Hepatic stellate cell (primary cell): ENCODE data around the gene TIMM10B.
A peak's percentile ranks its signal among the peaks of the same experiment; 100 is the strongest.

Experiments
- DNase-seq: peaks from one replicate; pipeline ENCODE4 v3.0.0; 2011; ENCODE audit warnings: low spot score

TIMM10B gene, protein sequence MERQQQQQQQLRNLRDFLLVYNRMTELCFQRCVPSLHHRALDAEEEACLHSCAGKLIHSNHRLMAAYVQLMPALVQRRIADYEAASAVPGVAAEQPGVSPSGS

DNA sequence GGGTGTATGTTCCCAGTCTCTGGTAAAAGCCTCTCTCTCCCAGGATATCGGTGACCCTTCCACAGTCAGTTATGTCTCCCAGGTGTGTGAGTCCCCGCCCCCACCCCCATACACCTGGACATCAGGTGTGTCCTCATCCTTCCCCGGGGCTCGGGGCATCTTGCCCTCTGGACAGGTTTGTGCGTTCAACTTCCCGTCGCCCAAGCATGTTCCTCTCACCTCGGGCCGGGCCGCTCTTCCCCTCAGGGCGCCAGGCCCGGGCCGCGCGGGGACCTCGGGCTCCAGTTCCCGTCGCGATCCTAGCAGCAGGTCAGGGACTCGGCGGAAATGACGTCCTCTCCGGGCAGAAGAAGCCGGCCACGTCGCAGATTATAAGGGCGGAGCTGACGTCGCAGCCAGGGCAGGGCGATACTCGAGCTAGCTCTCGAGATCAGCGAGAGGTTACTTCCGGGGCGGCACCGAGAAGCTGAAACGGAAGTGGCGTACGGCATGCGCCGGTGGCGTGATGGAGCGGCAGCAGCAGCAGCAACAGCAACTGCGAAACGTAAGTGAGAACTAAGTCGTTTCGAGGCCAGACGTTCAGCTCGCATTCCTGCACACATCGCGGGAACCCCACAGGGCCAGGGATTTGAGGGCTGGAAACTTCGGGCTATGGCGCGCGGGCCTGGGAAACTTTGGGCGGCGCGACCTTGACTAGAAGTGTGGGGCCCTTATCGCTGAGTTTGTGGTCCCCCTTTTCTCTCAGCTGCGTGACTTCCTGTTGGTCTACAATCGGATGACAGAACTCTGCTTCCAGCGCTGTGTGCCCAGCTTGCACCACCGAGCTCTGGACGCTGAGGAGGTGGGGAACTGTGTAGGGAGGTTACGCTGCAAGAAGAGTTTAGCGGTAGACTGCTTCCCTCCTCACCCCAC lies at the start of gene TIMM10B, which contains the start of gene ARFIP2:
TIMM10B (plus strand) TSS at position 490 of the 912 bp plus-strand sequence; CDS start at position 506, 16 bp downstream.
ARFIP2 (minus strand) TSS at position 320 of the 912 bp plus-strand sequence. CDS start 910 bp downstream, outside the sequence.
- DNase-seq: peak; percentile 99

GRCh38 chr11:6431861-6432260 lies 49.4 kb upstream of the TIMM10B start:
- DNase-seq: peak; percentile 71

DNA sequence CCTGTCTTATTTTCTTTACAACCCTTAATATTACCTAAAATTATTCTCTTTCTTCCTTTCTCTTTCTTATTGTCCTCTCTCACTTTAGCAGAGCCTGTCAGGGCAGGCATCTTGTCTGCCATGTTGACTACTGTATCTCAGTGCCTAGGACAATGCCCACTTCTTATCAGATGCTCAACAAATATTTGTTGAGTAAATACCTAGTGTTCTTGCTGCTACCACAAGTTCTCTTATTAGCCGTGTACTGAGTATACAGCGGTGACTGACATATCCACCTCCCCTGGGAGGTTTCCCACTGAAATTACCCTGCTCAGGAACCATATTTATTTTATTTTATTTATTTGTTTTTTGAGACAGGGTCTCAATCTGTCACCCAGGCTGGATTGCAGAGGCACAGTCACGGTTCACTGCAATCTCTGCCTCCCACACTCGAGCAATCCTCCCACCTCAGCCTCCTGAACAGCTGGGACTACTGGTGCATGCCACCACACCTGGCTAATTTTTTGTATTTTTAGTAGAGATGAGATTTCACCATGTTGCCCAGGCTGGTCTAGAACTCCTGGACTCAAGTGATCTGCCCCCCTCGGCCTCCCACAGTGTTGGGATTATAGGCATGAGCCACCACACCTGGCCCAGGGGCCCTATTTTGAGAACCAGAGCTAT lies 47.2 kb upstream of the TIMM10B start:
- no peak for DNase-seq

DNA sequence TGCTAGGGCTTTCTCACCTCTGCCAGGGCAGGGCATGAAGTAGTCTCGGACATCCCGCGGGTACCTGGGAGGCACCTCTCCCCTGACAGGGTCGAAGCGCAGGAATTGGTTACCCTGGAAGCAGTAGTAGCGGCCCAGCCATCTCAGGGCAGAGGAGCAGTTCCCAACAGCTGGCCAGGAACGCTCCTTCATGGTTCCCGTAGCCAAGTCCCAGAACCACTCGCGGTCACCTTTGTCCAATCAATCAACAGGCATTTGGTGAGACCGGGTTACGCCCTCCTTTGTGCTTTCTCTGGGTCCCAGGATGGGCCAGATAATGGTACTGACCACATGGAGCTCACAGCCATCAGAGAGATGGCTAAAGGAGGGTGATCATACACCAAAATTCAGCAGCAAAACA lies 43.9 kb upstream of the TIMM10B start:
- DNase-seq: no peak

GRCh38 chr11:6437993-6438392 lies 43.3 kb upstream of the TIMM10B start:
- DNase-seq: no peak

DNA sequence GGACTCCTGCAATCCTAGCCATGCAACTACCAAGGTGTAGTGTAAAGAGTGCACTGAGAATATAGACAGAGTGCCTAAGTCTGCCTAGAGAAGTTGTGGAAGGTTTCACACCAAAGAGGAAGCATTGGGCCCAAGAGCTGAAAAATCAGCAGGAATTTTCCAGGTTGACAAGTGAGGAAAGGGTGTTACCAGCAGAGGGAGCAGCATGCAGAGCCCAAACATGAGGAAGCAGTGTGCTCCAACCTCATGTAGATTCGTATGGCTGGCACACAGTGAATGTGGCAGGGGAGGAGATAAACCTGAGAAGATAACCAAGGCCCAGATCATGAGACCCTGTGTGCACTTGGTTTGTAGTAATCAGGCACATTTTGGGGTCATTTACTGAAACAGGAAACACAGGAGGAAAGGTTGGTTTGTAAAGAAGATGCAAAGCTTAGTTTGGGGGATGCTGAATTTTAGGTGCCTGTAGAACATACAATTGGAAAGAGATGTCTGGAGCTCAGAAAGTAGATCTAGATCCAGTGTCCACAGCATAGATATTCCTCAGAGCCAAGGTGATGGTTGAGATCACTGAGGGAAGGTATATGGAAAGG lies 42.2 kb upstream of the TIMM10B start:
- peak; percentile 49 for DNase-seq

DNA sequence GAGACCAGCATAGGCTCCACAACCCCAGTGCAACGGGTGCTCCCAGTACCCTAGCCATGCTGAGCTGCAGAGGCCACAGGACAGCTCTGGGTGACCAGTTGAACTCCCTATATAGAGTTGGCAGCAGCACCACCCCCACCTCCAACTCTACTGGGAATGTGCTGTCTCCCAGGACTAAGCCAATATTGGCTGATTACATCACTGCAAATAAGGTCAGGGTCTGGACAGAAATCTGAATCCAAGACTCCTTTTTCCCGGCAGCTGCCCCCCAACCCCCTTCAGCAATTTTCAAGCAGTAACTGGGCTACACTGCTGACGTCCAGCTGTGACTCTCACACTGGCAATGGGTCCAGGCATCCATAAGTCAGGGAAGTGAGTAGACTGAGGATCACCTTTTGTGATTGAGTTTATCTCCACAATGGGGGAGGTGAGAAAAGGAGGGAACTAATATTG lies 40.4 kb upstream of the TIMM10B start, which contains the start of gene HPX:
HPX (minus strand) TSS at position 82 of the 453 bp plus-strand sequence; CDS start at position 58, 24 bp downstream.
- no peak for DNase-seq

DNA sequence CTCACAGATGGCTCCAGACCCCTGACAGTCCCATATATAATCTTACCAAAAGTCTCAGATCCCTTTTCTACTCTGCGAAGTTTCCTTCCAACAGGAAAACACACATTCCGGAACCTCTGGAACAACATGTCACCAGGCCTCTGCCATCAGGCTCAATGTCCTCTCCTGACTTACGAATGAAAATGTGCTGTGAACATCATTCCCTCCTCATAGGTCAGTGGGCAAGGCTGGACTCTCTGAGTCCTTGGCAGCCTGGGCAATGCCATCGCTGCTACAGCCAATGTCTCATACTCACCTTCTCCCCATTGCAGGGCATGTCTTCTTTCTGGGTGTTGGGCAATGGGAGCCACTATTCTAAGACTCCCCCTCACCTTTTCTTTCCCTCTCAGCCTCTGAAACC lies 38.9 kb upstream of the TIMM10B start:
- no peak for DNase-seq

- peak; percentile 77 for DNase-seq
Measured at GRCh38 chr11:6443269-6444003, 37.9 kb upstream of the TIMM10B start.

GRCh38 chr11:6448574-6448973 lies 32.7 kb upstream of the TIMM10B start:
- no peak for DNase-seq

DNA sequence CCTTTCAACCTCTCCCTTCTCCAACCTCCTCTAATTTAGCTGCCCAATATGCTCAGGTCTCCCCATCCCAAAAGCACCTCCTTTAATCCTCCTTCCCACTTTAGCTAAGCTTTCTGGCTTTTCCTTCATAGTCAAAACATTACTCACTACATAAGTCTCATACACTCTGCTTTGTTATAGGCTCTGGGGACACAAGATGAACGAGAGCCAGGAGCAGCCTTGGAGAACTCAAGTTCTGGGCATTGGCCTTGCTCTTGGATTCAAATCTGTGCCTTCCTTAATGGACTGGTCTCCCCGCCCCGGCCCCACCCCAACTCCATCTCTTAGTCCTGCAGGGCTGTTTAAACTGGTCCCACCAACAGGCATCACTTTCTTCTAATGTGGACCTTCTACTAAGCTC lies 29.1 kb upstream of the TIMM10B start:
- peak; percentile 41 for DNase-seq

DNA sequence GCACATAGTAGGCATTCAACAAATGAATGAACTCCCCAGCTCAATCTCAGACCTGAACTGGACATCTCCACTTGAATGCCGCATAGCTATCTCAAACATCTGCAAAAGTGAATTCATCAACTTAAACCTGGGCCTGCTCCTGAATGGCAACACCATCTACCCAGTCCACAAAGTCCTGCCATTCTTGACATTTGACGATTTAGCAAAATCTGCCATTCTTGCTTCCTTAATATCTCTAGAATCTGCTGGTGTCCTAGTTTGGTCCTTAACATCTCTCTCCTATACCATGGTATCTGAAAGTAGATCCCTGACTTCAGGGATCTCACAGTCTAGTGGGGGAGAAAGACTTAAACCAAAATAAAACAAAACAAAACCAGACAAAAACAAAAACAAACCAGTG lies 28.1 kb upstream of the TIMM10B start:
- DNase-seq: no peak

- DNase-seq: no peak
Measured at GRCh38 chr11:6455070-6455469, 26.2 kb upstream of the TIMM10B start.

- no peak for DNase-seq
Measured at GRCh38 chr11:6456361-6457073, 24.8 kb upstream of the TIMM10B start.

DNA sequence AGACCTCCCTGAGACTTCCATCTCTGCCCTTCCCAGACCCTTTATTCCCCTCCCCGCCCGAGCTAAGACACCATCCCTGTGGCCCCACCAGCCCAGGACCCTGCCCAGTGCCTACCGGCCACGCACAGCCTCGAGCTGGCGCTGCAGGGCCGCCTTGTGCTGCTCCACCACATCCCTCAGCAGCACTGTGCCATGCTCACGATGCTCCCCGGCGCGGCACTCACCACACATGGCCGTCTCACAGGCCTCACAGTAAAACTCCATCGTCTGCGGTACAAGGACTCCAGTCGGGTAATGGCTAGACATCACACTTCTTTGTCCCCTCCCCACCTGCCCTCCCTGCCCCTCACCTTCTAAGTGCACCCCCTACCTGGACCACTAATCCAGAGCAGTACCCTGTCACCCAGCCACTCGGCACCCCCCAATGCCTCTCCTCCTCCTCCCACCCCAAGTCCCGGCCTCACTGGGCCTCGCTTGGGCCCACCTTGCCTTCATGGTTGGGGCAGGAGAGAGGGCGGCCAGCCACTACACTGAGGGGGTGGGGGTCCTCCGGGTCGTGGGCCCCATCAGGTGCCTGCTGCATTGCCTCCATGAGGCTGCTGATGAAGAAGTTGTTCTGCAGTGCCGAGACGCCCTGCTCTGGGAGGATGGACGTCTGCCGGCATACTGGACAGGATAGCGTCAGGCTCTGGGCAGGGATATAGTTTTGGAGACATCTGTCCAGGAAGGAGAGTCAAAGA lies 23.6 kb upstream of the TIMM10B start:
- no peak for DNase-seq

- DNase-seq: no peak
Measured at GRCh38 chr11:6458352-6459098, 22.8 kb upstream of the TIMM10B start.

DNA sequence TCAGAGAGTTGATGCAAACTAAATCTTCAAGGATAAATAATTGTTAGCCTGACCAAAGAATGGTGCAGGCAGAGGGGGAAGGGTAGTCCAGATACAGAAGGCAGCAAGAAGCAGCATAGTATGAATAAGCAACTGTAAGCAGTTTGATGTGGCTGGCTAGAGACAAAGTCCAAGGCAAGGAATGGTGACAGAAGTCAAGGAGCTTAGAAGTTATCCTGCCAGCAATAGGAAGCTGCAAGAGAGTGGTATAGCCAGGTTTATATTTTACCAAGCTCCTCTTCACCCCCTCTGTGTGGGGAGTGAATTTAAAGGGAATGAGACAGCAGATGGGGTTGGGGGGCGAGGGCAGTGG lies 22.2 kb upstream of the TIMM10B start:
- no peak for DNase-seq

- peak; percentile 92 for DNase-seq
Measured at GRCh38 chr11:6468712-6469495, 12.4 kb upstream of the TIMM10B start.

GRCh38 chr11:6469599-6469998 lies 11.7 kb upstream of the TIMM10B start:
- DNase-seq: no peak
